Measurements from ENCODE around the gene PILRA.

Gene PILRA

DNA sequence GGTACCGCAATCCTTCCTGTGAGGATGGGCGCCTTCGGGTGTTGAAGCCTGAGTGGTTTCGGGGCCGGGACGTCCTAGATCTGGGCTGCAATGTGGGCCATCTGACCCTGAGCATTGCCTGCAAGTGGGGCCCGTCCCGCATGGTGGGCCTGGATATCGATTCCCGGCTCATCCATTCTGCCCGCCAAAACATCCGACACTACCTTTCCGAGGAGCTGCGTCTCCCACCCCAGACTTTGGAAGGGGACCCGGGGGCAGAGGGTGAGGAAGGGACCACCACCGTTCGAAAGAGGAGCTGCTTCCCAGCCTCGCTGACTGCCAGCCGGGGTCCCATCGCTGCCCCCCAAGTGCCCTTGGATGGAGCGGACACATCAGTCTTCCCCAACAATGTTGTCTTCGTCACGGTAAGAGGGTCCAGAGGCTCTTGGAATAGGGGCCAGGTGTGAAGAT, 58.0 kb downstream of the PILRA start:
- Histone ChIP-seq H3K27me3 (replicated peaks; ENCODE audit: control insufficient read depth, insufficient read depth, low read length, poor library complexity, severe bottlenecking) (no peaks in the 10 kb centered on the region), H3K9me3 (ENCODE audit: control insufficient read depth, low read length) (no peaks in the 10 kb centered on the region), H3K4me1 (ENCODE audit: control insufficient read depth, insufficient read depth, low read length, poor library complexity, severe bottlenecking) (peaks cover 34% of the 10 kb centered on the region), H3K36me3 (ENCODE audit: control insufficient read depth, insufficient read depth, low read length) (peaks cover 21% of the 10 kb centered on the region), H3K4me3 (ENCODE audit: insufficient read depth, low read depth, low read length, poor library complexity, severe bottlenecking) (no peak overlapping the region), H3K27ac (ENCODE audit: insufficient read depth, low read length, poor library complexity, severe bottlenecking) (no peak overlapping the region)
- DNase-seq: no peak

DNA sequence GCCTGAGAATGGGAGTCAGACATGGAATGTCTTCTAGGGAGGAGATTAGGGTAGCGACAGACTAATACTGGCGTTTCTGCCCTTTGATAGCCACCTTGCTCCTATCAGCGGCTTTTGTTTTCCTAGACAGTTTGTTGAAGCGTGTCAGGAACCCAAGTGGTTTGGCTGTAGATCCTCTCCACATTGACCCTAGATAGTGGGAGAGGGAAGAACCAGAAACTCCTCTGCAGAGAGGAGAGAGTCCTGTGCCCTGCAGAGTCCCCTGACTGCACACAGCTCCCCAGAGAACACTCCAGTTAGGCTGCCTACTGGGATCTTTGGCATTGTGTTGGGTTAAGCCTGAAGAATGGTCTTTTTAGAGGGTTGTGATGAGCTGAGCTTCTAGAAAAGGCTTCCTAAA, 58.8 kb downstream of the PILRA start:
- no peaks in the 10 kb centered on the region for H3K27me3 ChIP-seq (replicated peaks; ENCODE audit: control insufficient read depth, insufficient read depth, low read length, poor library complexity, severe bottlenecking)
- no peak overlapping the region for H3K4me3 ChIP-seq (ENCODE audit: insufficient read depth, low read depth, low read length, poor library complexity, severe bottlenecking)
- DNase-seq: no peak
- H3K36me3 ChIP-seq (ENCODE audit: control insufficient read depth, insufficient read depth, low read length): peaks cover 21% of the 10 kb centered on the region
- no peaks in the 10 kb centered on the region for H3K9me3 ChIP-seq (ENCODE audit: control insufficient read depth, low read length)
- peak overlapping the region; percentile 18 for H3K27ac ChIP-seq (ENCODE audit: insufficient read depth, low read length, poor library complexity, severe bottlenecking)
- H3K4me1 ChIP-seq (ENCODE audit: control insufficient read depth, insufficient read depth, low read length, poor library complexity, severe bottlenecking): peaks cover 37% of the 10 kb centered on the region

DNA sequence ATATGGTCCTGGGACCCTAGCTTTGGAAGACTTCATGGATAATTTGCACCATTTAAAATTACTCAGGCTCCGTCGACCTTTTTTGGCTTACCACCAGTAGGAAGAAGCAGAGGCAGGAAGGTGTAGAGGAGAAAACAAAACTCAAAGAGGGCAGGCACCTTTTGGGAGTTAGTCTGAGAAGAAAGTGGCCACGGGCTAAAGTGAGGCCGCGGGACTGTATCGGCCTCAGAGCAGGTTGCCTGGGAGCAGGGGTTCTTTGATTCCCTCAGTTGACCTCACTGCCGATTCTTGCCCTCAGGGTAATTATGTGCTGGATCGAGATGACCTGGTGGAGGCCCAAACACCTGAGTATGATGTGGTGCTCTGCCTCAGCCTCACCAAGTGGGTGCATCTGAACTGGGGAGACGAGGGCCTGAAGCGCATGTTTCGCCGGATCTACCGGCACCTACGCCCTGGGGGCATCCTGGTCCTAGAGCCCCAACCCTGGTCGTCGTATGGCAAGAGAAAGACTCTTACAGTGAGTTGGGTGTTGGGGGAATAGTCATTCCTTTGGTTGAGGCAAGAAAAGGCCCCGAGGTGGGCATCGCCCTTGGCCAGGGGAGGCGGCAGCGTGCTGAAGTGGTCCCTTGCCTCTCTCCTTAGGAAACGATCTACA, 59.5 kb downstream of the PILRA start:
- peaks cover 37% of the 10 kb centered on the region for H3K4me1 ChIP-seq (ENCODE audit: control insufficient read depth, insufficient read depth, low read length, poor library complexity, severe bottlenecking)
- H3K27ac ChIP-seq (ENCODE audit: insufficient read depth, low read length, poor library complexity, severe bottlenecking): no peak overlapping the region
- no peak overlapping the region for H3K4me3 ChIP-seq (ENCODE audit: insufficient read depth, low read depth, low read length, poor library complexity, severe bottlenecking)

DNA sequence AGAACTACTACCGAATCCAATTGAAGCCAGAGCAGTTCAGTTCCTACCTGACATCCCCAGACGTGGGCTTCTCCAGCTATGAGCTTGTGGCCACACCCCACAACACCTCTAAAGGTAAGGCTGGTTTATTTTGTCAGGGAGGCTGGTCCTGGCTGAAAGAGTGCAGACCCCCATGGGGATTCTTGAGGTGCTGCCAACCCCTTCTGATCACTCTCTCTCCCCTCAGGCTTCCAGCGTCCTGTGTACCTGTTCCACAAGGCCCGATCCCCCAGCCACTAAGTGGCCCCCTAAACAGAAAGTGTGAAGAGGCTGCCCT, 59.9 kb downstream of the PILRA start:
- Histone ChIP-seq H3K27ac (ENCODE audit: insufficient read depth, low read length, poor library complexity, severe bottlenecking) (no peak overlapping the region), H3K9me3 (ENCODE audit: control insufficient read depth, low read length) (no peaks in the 10 kb centered on the region), H3K36me3 (ENCODE audit: control insufficient read depth, insufficient read depth, low read length) (peaks cover 21% of the 10 kb centered on the region), H3K4me1 (ENCODE audit: control insufficient read depth, insufficient read depth, low read length, poor library complexity, severe bottlenecking) (peaks cover 37% of the 10 kb centered on the region), H3K4me3 (ENCODE audit: insufficient read depth, low read depth, low read length, poor library complexity, severe bottlenecking) (no peak overlapping the region), H3K27me3 (replicated peaks; ENCODE audit: control insufficient read depth, insufficient read depth, low read length, poor library complexity, severe bottlenecking) (no peaks in the 10 kb centered on the region)
- no peak for DNase-seq

More for the DNA sequence above, 59.5 kb downstream of the PILRA start:
- no peak for DNase-seq
- peaks cover 21% of the 10 kb centered on the region for H3K36me3 ChIP-seq (ENCODE audit: control insufficient read depth, insufficient read depth, low read length)
- no peaks in the 10 kb centered on the region for H3K27me3 ChIP-seq (replicated peaks; ENCODE audit: control insufficient read depth, insufficient read depth, low read length, poor library complexity, severe bottlenecking)
- no peaks in the 10 kb centered on the region for H3K9me3 ChIP-seq (ENCODE audit: control insufficient read depth, low read length)

DNA sequence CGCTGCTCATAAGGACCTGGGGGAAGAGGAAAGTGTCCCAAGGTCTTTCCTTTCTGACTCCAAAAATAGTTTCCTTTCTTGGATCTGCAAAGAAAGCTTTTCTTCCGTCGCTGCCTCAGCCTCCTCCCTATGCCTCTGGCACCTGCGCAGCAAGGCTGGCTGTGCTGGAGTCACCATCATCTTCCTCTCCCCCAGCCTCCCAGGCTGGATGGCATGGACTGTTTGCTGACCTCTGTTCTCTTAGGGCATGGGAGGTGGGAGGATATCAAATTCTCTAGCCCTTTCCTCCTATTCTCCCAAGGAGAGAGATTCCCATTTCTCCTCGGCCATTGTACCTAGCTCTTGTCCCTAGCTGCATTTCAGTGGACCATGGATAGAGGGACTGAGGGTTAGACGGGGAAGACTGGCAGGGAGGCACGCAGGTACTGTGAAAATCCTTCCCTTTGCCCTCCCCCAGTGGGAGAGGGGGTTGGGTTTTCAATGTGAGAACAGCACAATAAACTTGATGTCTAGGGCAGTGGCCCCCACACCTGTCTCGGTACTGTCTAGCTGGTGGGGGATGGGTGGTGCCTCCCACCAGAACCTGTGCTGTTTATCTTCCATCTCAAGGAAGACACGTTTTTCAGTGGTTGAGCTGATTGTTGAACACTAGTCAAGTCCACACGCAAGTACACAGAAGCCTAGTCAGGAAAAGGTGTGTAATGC, 60.5 kb downstream of the PILRA start:
- no peaks in the 10 kb centered on the region for H3K9me3 ChIP-seq (ENCODE audit: control insufficient read depth, low read length)
- H3K4me3 ChIP-seq (ENCODE audit: insufficient read depth, low read depth, low read length, poor library complexity, severe bottlenecking): no peak overlapping the region
- H3K4me1 ChIP-seq (ENCODE audit: control insufficient read depth, insufficient read depth, low read length, poor library complexity, severe bottlenecking): peaks cover 37% of the 10 kb centered on the region
- H3K27me3 ChIP-seq (replicated peaks; ENCODE audit: control insufficient read depth, insufficient read depth, low read length, poor library complexity, severe bottlenecking): no peaks in the 10 kb centered on the region
- H3K27ac ChIP-seq (ENCODE audit: insufficient read depth, low read length, poor library complexity, severe bottlenecking): no peak overlapping the region
- H3K36me3 ChIP-seq (ENCODE audit: control insufficient read depth, insufficient read depth, low read length): peaks cover 21% of the 10 kb centered on the region
- DNase-seq: no peak

DNA sequence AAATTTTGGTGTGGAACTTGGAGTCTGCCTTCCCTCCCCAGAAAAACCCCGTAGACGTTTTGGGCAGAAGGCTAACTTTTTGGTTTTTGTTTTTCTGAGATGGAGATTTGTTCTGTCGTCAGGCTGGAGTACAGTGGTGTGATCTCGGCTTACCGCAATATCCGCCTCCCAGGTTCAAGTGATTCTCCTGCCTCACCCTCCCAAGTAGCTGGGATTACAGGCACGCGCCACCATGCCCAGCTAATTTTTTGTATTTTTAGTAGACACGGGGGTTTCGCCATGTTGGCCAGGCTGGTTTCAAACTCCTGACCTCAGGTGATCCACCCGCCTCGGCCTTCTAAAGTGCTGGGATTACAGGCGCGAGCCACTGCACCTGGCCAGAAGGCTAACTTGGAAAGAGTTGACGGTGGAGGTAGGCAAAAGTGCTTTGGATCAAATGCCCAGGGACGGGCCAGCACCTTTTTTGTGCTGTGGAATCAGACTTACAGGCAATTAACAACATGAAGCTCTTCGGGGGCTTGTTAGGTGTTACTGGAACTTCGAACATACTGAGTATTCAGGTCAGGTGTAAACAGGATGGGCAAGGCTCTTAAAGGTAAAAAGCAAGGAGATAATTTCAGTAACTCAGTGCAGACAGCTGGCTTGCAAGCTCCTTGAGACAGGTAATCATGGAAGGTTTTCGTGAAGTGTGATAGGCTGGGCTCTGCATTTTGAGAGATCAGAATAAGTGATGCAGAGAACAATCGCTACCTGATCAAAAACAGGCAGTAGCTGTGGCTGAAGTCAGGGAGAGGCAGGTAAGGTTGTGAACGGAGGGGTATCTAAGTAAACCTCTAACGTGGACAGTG, 61.2 kb downstream of the PILRA start:
- H3K27ac ChIP-seq (ENCODE audit: insufficient read depth, low read length, poor library complexity, severe bottlenecking): peak overlapping the region; percentile 95
- H3K4me1 ChIP-seq (ENCODE audit: control insufficient read depth, insufficient read depth, low read length, poor library complexity, severe bottlenecking): peaks cover 37% of the 10 kb centered on the region
- H3K36me3 ChIP-seq (ENCODE audit: control insufficient read depth, insufficient read depth, low read length): peaks cover 21% of the 10 kb centered on the region
- no peak for DNase-seq
- peak overlapping the region; percentile 95 for H3K4me3 ChIP-seq (ENCODE audit: insufficient read depth, low read depth, low read length, poor library complexity, severe bottlenecking)
- no peaks in the 10 kb centered on the region for H3K9me3 ChIP-seq (ENCODE audit: control insufficient read depth, low read length)
- no peaks in the 10 kb centered on the region for H3K27me3 ChIP-seq (replicated peaks; ENCODE audit: control insufficient read depth, insufficient read depth, low read length, poor library complexity, severe bottlenecking)

DNA sequence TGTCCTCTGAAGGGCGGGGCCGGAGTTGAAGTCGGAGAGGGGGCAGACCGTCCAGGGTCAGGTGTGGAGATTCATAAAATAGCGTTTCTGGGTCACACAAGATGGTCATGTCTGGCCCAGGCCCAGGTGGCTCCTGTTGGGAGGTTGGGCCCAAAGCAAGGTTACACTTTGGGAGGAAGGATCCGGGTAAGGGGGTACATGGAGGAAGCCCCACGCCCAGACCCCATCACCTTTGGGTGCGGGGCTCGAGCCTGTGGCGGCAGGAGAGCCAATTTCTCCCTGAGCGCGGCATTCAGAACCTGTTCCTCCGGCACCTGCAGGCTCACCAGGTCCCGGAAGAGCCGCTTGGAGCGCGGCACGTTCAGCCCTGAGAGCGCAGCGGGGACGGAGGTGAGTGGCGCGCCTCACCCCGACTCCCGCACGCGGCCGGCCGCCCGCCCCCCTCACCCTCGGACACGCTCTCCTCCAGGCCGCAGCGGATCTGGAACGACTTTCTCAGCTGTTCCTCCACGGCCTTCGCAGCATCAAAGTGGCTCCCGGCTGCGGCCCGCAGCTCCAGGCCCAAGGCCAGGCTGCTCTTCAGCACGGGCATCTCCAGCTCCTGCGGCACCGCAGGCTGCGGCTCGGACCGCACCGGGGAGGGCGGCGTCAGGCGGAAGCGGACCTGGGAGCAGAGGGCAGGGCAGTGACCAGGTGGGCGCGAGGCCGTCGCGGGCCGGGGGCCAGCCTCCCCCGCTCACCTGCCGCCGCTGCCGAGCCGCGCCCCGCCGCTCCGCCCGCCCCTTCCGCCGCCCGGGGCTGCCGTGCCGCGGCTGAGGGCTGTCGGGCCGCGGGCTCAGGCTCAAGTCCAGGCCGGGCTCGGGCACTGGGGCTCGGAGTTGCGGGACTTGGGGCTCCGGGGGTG, 62.4 kb downstream of the PILRA start:
- Histone ChIP-seq H3K4me1 (ENCODE audit: control insufficient read depth, insufficient read depth, low read length, poor library complexity, severe bottlenecking) (peaks cover 33% of the 10 kb centered on the region), H3K27ac (ENCODE audit: insufficient read depth, low read length, poor library complexity, severe bottlenecking) (peak overlapping the region; percentile 95), H3K36me3 (ENCODE audit: control insufficient read depth, insufficient read depth, low read length) (peaks cover 21% of the 10 kb centered on the region), H3K4me3 (ENCODE audit: insufficient read depth, low read depth, low read length, poor library complexity, severe bottlenecking) (peak overlapping the region; percentile 95), H3K9me3 (ENCODE audit: control insufficient read depth, low read length) (no peaks in the 10 kb centered on the region), H3K27me3 (replicated peaks; ENCODE audit: control insufficient read depth, insufficient read depth, low read length, poor library complexity, severe bottlenecking) (no peaks in the 10 kb centered on the region)
- DNase-seq: peak; percentile 15 to 32 (median 27)

DNA sequence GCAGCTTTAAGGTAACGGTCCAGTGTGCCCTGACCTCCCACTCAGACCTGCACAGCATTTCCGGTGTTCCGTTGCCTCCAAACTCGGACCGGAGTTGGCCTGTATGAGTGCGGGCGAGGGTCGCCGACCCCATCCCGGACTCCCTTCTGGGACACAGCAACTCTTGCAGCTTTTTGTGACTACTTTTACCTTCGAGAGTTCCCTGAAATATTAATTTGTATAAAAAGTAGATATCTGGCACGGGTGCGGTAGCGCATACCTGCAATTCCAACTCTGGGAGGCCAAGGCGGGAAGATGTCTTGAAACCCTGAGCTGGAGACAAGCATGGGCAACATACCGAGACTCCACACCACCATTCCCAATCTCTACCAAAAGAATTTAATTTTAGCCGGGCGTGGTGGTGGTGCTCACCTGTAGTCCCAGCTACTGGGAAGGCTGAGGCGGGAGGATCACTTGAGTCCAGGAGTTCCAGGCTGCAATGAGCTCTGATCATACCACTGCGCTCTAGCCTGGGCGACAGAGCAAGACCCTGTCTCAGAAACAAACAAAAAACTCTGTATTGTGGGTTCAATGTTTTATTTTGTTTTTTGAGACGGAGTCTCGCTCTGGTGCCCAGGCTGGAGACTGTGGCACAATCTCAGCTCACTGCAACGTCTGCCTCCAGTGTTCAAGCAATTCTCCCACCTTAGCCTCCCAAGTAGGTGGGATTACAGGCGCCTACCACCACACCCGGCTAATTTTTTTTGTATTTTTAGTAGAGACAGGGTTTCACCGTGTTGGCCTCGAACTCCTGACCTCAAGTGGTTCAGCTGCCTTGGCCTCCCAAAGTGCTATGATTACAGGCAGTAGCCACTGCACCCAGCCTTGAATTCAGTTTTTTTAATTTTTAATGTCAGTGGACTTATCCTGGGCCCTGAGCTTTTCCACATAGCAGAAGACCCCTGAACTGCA, 64.1 kb downstream of the PILRA start:
- H3K36me3 ChIP-seq (ENCODE audit: control insufficient read depth, insufficient read depth, low read length): peaks cover 18% of the 10 kb centered on the region
- H3K4me3 ChIP-seq (ENCODE audit: insufficient read depth, low read depth, low read length, poor library complexity, severe bottlenecking): no peak overlapping the region
- no peak for DNase-seq
- peaks cover 22% of the 10 kb centered on the region for H3K4me1 ChIP-seq (ENCODE audit: control insufficient read depth, insufficient read depth, low read length, poor library complexity, severe bottlenecking)
- H3K9me3 ChIP-seq (ENCODE audit: control insufficient read depth, low read length): no peaks in the 10 kb centered on the region
- H3K27ac ChIP-seq (ENCODE audit: insufficient read depth, low read length, poor library complexity, severe bottlenecking): no peak overlapping the region
- H3K27me3 ChIP-seq (replicated peaks; ENCODE audit: control insufficient read depth, insufficient read depth, low read length, poor library complexity, severe bottlenecking): no peaks in the 10 kb centered on the region

DNA sequence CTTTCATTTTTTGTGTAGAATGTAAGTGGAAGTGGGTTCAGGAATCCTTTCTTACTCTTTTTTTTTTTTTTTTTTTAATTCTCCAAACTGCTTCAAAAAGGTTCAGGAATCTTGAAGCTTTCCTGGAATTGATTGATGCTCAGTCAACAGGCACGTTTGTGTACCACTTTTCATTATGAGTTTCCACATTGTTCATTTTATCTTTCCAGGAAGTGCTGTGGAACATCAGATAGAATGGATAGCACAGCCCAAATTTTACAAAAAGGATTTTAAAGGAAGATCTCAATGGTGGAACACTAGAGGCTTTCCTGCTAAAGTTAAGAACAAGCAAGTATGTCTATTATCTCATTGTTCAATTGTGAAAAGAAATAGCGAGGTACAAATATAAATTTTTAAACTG, 64.9 kb downstream of the PILRA start:
- peaks cover 17% of the 10 kb centered on the region for H3K4me1 ChIP-seq (ENCODE audit: control insufficient read depth, insufficient read depth, low read length, poor library complexity, severe bottlenecking)
- H3K27me3 ChIP-seq (replicated peaks; ENCODE audit: control insufficient read depth, insufficient read depth, low read length, poor library complexity, severe bottlenecking): no peaks in the 10 kb centered on the region
- no peaks in the 10 kb centered on the region for H3K9me3 ChIP-seq (ENCODE audit: control insufficient read depth, low read length)
- no peak for DNase-seq
- H3K27ac ChIP-seq (ENCODE audit: insufficient read depth, low read length, poor library complexity, severe bottlenecking): no peak overlapping the region
- no peak overlapping the region for H3K4me3 ChIP-seq (ENCODE audit: insufficient read depth, low read depth, low read length, poor library complexity, severe bottlenecking)
- peaks cover 14% of the 10 kb centered on the region for H3K36me3 ChIP-seq (ENCODE audit: control insufficient read depth, insufficient read depth, low read length)
